Lower leg skin (tissue), 3 donors: ENCODE measurements around the gene L3MBTL3.

ENCODE experiments used
- CTCF ChIP-seq, 3 donors: fragments of 450-650 bp; IDR thresholded peaks; one replicate each; pipeline ENCODE4 v1.5.1; 2016; ENCODE audit warnings: antibody characterized with exemption in 3 of 3, mild to moderate bottlenecking in 3 of 3, moderate library complexity in 2 of 3
- POLR2A ChIP-seq, 2 donors: fragments of 450-650 bp; IDR thresholded peaks; one replicate each; pipeline ENCODE4 v1.6.1; 2016 to 2017; ENCODE audit warnings: antibody characterized with exemption in 2 of 2, mild to moderate bottlenecking in 1 of 2, moderate library complexity in 1 of 2

GRCh38 chr6:130185658-130186057 lies 167.3 kb downstream of the L3MBTL3 start:
- TF ChIP-seq CTCF (IDR thresholded peaks at IDR 0.05) (no peak), POLR2A (IDR thresholded peaks at IDR 0.05) (no peak)
